Epidermal melanocyte (primary cell): ENCODE data around the gene KIZ.

Source experiments
- DNase-seq: peaks from one replicate; pipeline ENCODE4 v3.0.0; 2011; ENCODE audit warnings: low spot score; ENCODE audit not compliant: insufficient read length

Gene KIZ

DNA sequence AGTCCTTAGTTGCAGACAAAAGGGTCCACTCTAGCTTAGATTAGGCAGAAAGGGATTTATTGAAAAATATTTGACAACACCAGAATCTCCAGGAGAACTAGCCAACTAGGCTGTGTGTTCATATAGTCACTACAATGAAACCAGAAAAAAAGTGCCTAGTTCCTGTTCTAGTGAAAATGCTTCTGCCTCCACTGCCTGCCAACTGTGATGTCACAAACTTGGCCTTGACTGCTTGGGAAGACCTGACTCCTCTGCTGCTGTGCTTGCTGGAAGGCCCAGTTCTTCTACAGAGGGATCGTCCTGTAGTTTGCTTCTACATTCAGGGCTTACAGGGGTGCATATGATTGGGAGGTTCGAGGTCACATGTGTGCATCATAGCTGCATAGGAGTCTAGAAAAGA, 136.9 kb downstream of the KIZ start:
- DNase-seq: no peak

DNA sequence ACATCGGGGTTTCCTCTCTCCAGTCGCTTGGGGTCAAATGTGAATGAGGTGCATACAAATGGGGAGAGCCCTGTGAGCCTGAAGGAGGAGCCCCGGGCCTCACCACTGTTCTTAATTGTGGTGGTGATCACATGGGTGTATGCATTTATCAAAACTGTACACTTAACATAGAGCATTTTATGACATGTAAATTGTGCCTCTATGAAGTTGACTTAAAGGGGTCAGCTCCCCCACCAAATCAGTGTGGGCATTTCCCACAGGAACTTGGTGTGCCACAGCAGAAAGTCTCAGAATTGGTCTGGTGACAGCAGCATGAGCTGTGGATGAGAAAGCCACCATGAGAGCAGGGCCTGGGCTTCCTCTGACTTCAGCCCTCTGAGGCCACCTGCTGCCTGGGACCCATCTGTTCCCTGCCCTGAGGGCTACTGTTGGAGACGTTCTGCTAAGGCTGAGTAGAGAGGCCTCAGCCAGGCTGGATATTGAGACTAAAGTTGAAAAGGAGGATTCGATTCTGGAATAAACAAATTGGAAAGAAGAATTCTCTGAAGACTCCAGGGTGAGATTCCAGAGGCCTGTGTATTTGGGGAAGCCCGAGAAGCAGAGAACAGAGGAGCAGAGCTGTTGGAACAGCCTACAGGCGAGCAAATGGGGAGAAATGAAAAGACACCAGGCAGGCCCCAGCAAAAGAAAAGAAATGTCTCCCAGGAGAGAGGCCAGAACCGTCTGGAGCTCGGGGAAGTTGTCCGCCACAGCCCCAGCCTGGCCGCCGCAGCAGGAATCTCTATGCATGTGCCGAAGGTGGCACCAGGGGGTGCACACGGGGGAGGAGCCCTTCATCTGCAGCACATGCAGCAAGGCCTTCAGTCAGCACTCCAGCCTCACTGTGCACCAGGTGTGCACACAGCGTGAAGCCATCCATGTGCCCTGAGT, 139.6 kb downstream of the KIZ start:
- no peak for DNase-seq

DNA sequence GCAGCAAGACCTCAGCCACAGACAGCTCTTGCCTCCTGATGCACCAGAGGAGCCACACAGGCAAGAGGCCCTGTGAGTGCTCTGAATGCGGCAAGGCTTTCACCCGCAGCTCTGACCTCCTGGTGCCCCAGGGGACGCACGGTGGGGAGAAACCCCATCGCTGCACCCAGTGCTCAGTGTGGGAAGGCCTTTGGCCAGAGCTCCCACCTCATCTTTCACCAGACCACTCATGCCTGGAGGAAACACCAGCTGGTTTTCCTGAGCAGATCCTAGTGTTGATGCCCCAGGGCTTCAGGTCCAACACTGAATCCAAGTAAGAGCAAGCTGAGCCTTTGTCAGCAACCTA, 140.3 kb downstream of the KIZ start:
- no peak for DNase-seq

DNA sequence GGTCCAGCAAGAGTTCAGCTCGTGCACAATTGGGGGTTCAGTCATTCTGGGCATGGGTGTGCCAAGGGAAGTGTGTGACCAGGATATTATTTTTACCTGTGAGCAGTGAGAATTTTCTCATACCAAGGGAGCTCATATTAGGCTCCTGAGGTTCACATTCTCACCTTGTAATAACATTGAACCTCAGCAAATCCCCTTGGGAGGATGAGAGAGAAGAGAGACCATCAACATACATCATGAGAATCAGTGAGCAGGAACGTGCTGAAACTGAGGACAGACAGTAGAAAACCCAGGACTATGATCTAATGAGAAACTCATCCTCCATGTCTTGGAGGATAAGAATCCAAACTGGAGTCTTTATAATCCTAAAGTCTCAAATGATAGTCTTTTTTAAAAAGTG, 143.9 kb downstream of the KIZ start:
- no peak for DNase-seq

- no peak for DNase-seq
Measured at GRCh38 chr20:21270806-21271205, 144.9 kb downstream of the KIZ start.

GRCh38 chr20:21272279-21272678, 146.4 kb downstream of the KIZ start:
- DNase-seq: no peak

DNA sequence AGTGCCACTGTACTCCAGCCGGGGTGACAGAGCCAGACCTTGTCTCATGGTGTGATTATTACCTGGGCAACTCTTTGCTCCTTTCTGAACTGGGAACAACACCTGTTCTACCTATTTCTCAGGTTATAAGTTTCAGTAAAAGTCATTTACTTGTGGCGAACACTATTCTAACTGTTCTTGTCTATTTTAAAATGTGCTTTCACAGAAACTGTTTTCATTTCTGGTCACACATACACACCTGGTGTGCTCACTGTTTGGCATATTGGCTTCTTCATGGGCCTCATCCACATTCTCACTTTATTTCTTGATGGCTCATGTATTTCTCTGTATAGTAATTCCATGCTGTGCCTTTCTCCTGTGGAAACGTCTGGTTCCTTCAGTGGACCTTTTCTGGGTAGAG, 146.8 kb downstream of the KIZ start:
- no peak for DNase-seq

- no peak for DNase-seq
Measured at GRCh38 chr20:21273755-21274386, 148.0 kb downstream of the KIZ start.

- DNase-seq: no peak
Measured at GRCh38 chr20:21278829-21279228, 152.9 kb downstream of the KIZ start.

DNA sequence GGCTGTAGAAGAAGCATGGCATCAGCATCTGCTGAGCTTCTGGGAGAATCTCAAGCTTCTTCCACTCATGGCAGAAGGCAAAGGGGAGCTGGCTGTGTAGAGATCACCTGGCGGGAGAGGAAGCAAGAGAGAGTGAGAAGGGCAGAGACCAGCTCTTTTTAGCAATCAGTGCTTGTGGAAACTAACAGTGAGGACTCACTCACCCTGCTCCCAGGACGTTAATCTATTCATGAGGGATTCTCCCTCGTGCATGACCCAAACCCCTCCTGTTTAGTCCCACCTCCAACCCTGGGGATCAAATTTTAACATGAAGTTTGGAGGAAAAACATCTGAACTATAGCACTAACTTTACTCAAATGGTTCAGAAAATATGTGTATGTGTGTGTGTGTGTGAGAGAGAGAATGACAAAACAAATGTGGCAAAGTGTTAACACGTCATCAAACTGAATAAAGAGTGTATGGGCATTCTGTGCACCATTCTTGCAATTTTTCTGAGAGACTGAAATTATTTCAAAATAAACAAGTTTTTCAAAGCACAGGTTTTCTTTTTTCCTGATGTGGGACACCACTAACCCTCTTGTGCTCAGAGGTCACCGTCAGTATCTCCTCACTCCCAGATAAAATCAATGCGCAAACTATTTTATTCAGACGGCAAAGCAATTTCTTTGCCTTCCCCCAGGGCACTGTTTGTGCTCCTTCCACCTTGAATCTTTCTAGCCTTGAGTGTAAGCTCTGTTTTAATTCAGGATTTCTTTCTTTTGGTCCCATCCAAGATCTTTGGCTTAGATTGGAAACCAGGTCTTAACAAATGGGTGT, 154.0 kb downstream of the KIZ start:
- DNase-seq: no peak

GRCh38 chr20:21280522-21281016, 154.7 kb downstream of the KIZ start:
- no peak for DNase-seq

DNA sequence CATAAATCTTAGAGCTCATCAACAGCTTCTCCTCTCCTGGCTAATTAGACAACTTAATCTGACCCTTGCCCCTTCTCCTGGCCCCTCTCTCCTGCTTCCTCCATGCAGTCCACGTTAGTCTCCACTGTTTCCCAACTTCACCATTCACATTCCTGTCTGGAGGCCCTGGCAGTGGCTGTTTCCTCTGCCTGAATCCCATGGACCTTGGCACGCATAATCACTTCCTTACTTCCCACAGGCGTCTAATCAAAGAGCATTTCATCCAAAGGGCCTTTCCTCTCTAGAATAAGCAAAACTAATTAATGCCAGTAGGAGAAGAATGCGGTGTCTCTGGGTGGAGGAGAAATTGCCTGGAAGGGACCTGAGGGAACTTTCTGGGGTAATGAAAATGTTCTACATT, 160.9 kb downstream of the KIZ start:
- no peak for DNase-seq

DNA sequence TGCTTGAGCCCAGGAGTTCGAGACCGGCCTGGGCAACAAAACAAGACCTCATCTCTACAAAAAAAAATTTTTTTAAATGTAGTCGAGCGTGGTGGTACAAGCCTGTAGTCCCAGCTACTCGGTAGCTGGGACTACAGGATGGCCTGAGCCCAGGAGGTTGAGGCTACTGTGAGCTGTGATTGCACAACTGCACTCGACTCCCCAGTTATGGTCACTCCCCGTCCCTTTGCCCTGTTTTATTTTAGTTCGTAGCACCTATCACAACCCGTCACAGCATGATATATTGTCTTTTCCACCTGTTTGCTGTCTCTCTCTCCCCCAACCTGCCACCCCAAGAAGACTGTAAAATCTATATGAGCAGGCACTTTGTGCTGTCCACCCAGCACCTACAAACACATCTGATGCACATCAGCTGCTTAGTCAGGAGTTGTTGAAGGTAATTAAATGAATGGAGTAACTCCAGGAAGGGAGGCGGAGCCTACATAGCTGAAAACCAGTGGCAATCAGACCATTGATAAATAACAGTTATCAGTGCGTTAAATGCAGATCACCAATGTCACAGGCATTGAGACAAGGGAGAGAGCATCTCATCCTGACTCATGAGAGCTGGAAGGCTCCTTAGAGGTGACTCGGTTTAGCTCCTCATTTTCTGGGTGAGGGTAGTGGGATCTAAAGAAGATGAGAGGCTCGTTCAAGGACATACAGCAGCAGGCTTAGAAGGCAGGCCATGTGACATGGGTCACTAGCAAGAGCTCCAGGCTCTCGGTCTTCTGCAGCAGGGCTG, 162.9 kb downstream of the KIZ start:
- DNase-seq: no peak

- DNase-seq: no peak
Measured at GRCh38 chr20:21289651-21290050, 163.8 kb downstream of the KIZ start.

- DNase-seq: no peak
Measured at GRCh38 chr20:21291026-21291425, 165.1 kb downstream of the KIZ start.

- DNase-seq: no peak
Measured at GRCh38 chr20:21294755-21295154, 168.9 kb downstream of the KIZ start.
